IPS-NIHi7 (cell line): ENCODE results near the gene GSE1.
"Not testable (repeated sequence)": the region's sequence is repeated elsewhere in the genome, so short reads cannot be mapped to it uniquely, and the experiment has no call there.

Source experiments
- DNase-seq: peaks from one replicate; pipeline ENCODE4 v3.0.0; 2012; ENCODE audit warnings: mixed read lengths; ENCODE audit errors: extremely low spot score

GSE1 gene

DNA sequence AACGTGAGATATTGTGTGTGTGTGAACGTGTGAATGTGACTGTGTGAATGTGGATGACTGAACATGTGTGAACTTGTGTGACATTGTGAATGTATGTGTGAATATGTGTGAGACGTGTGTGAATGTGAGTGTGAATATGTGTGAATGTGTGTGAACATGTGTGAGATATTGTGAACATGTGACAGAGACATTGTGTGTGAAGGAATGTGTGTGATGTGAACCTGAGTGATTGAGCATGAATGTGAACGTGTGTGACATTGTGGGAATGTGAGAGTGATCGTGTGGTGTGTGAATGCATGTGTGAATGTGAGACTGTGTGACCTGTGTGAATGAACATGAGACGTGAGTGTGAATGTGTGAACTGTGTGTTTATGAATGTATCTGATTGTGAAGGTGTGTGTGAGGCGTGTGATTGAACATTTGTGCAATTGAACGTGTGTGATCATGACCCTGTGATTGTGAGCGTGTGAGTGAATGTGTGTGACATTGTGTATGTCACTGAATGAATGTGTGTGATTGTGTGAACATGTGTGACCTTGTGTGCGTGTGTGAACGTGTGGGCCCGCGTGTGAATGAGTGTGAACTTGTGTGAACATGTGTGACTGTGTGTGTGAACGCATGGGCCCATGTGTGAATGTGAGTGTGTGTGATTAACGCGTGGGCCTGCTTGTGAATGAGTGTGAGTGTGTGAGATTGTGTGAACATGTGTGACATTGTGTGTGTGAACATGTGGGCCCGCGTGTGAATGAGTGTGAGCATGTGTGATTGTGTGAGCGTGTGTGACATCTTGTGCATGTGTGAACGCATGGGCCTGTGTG is 23.2 kb upstream of the GSE1 start:
- DNase-seq = no peak

DNA sequence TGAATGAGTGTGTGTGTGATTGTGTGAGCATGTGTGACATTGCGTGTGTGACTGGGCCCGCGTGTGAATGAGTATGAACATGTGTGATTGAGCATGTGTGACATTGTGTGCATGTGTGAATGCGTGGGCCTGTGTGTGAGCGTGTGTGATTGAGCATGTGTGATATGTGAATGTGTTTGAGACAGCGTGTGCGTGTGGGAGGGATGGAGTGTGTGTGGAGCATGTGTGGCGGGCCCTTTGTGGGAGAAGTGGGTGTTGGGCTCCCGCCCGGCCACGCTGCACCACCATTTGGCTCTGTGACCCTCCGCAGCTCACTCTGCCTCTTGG is 22.7 kb upstream of the GSE1 start:
- no peak for DNase-seq

DNA sequence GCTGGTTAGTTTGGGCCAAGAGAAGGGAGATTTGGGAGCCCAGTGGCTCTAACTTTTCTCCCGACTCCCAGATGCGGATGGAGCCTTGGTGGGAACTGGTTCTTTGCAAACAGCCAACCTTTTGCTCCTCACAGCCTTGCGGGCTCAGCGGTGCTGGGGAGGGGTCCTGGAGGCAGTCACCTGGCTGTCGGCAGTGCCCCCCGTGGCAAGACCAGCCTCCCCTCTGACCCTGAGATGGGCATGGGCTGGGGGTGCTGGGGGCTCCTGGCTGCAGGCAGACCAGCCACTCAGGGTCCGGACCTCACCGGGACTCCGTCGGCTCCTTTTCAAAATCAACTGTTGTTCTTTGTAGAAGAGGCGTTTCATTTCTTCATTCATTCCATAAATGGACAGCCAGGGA is 21.7 kb upstream of the GSE1 start:
- DNase-seq = no peak

DNA sequence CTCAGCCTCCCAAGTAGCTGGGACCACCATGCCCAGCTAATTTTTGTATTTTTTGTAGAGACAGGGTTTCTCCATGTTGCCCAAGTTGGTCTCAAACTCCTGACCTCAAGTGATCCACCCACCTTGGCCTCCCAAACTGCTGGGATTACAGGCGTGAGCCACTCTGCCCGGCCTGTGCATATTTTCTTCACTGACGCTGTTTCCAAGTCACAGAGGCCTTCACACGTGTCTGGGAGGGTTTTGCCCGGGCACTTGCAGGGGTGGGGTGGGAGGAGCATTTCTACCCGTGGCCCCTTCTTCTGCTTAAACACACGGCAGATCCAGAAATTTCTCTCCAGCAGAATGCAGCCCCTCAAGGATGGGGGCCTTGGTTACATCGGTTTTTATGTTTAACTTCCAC is 20.8 kb upstream of the GSE1 start:
- DNase-seq = not testable (repeated sequence)

DNA sequence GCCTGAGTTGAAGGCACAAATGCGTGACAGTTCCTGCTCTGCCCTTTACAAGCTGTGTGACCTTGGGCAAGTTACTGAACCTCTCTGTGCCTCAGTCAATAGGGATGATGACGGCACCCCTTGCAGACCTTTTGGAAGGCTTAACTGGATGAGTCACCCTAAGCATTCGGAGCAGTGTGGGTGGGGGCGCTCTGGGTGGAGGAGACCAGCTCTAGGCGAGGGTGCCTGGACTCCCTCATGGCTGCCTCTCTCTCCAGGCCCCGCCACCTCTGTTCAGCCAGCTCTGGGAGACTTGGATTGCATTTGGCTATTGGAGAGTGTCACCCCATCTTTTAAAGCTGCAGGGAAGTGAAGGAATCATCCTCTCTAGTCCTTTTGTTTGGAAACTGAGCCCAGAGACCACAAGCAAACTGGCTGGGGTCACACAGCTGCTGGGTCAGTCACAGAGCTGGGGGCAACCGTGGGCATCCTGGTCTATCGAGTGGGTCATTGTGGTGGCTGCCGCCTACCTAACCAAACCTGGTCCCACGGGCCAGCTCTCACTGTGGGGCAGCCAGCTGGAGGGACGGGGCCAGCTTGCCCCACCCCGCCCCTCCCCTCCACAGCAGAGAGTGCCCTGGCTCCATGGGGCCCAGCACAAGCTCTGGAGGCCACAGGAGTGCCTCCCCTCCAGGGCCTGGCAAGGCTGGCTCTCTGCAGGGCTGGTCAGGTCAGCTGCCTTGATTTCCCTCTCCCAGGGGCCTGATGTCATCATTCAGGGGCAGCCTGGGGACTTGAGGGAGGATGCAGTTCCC is 20.2 kb upstream of the GSE1 start:
- no peak for DNase-seq

DNA sequence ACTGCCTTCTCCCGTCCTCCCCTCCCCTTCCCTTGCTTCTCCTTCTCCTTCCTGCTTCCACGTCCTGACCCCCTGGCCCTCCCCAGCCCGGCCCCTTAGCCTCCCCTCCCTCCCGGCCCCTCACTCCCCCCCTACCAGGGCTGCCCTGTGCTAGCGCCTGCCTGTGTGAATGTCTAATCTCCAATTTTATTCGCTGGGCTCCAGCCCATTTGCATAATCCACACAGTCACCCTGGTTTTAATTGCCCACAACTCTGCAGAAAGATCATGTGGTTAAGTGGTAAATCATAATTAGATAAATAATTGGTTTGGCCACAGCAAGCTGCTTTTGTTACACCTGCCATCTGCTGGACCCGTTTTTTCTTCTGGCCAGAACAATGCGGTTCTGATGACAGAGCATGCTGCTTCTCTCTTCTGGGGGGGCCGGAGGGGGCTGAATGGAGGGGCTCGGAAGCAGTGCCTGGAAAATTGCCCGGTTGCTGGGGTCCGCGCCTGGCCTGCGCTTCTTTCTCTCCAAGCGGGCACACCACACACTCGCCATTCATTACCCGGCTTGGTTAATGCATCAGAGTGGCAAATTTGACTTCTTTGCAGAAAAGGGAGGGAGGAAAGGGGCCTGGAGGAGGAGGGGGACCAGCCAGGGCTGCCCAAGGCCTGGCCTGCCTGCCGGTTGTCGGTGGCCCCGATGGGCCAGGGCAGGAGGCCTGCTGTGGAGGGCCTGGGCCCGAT is 19.5 kb upstream of the GSE1 start:
- DNase-seq = no peak

DNA sequence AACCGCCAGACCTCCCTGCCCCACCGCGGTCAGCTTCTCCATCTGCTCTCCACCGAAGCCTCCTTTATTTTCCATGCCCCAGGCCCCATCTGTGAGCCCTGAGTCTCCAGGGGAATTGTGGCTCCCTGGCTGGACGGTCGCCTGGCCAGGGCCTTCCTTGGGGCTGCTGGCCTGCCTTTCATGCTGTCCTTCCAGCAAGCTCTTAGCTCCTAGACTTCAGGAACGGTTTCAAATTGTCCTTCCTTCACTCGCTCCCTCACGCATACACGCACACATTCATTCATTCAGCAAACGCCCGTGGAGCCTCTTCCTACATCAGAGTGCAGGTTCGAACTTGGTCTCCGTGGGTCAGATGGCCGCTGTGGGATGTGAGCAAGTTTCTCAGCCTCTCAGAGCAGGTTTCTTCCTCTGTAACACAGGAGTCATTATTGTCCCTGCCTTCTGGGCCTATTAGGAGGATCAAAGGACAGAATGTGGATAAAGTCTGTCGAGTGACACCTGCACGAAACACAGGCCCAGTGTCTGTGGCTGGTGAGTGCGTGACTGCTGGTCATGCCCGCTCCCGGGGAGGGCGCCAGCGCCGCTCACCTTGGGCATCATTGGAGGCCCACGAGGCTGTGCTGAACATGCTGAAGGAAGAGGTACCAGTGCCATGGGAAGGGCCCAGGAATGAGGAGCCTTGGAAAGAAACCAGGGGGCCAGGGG is 18.7 kb upstream of the GSE1 start:
- DNase-seq = no peak

DNA sequence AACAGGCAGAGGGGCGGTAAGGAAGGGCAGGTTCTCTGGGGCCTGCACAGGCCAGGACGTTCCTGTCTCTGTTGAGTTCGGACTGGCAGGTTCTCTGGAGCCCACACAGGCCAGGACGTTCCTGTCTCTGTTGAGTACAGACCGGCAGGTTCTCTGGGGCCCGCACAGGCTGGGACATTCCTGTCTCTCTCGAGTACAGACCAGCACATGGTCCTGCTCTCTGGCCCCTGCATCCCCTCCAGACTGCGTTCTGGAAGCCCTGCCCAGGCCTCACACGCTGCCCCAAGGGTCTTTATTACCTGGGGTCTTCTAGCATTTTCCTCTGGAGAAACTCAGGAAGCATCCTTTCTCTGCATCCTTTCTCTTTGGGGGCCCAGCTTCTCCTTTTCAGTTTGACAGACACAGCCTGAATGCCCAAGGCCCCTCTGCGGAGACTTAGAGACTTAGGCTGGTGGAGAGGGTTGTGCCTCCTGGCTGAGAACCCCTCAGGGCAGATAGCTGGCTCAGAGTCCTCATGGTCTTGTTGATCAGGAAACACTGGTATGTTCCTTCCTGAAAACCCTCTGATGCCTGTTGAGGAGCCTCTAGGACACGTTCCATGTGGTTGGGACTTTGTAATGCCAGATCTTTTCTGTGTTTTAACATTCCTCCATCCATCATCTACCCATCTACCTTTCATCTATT is 18.0 kb upstream of the GSE1 start:
- no peak for DNase-seq

DNA sequence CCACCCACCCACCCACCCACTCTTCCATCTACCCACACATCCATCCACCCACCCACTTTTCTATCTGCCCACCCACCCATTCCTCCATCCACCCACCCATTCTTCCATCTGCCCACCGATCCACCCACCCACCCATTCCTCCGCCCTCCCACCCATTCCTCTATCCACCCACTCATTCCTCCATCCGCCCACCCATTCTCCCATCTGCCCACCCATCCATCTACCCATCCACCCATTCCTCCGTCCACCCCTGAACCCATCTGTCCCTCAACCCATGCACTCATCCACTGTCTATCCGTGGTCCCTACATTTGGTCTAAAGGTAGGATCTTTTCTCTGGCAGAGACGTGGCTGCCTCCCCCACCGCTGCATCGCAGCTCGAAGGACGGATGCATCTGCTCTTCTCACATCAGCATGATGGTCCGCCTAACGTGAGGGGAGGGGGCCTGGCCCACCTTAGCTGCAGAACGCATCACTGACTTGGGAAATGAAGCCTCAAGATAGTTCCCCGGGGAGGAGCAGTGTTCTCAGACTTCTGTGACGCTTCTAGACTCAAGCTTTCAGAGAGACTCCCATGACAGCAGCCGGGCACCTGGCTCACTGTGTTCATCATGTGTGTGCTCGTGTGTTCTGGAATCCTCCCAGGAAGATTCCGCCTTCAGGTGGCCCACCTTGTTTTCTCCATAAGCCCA is 17.2 kb upstream of the GSE1 start:
- no peak for DNase-seq

DNA sequence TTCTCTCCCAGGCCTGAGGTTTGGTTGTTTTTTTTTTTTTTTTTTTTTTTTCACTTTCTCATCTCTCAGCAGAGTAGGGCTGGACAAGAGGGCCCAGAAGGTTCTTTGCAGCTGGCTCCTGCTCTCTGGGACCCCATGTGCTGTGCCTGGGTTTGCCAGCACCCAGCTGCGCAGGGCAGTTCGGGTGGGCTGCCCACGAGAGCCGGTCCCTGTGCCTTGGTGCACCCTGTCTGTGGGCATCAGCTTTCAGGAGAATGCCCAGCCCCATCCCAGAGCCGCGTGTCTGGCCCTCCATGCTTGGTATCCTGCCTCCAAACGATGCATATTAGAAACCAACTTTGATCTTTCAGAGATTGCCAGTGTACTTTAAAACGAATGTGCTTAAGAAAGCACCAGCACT is 15.0 kb upstream of the GSE1 start:
- no peak for DNase-seq

DNA sequence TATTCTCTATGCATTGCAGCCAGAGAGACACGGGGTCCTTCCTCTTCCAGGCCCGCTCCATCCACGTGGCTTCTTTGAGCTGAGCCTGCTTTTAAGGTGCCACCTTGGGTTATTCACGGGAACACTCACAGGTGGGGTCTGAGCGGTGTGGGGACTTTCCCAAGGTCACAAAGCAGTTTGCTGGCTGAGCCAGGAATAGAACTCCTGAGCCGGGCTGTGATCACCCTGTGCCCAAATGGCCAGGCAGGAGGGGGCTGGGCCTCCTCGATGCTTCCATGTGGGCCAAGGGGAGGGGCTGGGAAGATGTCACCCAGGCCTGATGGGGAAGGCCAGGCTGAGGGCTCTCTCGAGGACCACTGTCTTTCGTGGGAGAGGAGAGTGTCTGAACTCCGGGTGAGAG is 13.0 kb upstream of the GSE1 start:
- no peak for DNase-seq

DNA sequence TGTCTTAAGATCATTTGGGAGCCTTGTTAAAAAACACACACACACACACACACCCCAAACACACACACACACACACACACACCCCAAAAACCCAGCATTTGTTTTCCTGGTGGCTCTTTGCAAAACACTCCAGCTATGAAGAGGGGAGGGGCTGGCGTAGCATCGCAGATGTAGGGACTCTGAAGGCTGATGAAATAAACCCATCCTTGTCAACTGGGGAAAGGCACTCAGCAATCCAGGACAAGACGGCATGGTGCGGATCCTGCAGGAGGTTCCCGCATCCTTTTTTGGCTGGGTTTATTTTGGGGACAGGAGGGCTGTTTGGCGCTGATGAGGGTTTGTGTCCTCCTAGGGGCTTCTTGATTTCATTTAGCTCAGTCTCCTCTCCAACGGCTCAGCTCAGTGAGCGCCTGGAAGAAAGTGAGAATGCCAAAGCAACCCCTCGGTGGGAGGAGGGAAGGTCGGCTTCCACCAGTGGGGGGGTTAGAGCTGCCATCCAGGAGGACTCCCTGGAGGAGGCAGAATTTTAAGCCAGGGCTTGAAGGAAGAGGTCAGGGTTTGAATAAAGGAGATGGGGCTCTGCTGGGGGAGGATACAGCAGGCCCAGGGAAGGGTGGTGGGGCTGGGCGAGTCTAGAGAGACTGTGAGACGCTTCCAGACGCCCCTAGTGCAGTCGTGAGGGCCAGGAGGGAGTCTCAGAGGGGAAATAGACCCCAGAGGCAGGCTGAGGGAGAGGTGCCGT is 12.4 kb upstream of the GSE1 start:
- no peak for DNase-seq

DNA sequence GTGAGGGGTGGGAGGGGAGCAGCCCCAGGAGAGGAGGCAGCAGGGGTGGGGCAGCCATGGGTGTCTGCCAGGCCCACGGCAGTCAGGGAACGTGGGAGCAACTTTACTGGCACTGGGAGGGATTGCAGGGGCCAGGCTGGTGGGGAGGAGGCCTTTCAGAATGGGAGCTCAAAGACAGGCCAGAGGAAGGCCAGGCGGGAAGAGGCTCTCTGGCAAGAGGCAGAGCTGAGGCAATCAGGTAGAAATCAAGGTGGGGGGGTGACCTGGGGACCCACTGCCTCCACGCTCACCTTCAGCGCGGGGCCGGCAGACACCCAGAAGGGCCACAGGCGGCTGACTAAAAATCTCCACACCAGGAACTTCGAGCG is 11.9 kb upstream of the GSE1 start:
- no peak for DNase-seq

DNA sequence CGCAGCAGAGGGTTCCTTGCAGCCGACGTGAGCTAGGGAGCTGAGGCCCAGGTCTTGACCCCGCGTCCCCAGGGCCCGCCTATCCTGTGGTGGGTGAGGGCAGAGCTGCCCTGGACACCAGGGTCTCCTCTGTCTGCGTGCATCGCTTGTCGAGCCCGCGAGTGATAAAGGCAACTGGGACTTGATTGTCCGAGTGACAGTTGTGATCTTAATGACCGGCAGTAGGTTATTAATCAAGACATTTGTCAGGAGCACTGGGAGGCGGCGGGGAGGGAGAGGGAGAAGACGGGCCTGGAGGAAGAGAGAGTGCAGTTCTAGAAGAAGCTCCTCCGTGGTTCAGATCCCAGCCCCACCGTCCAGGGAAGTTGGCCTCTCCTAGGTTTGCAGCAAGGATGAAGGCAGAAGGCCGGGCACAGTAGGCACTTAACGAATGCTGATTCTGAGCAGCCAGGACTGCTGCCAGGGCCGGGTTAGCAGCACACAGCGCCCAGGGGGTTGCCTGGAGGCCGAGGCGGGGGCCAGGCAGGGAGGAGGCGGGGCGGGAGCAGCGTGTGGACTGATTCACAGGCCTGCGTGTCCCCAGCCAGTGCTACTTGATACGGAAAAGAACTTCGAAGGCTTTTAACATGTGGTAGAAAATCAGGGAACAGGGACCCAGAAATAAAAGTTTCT is 11.3 kb upstream of the GSE1 start:
- no peak for DNase-seq

DNA sequence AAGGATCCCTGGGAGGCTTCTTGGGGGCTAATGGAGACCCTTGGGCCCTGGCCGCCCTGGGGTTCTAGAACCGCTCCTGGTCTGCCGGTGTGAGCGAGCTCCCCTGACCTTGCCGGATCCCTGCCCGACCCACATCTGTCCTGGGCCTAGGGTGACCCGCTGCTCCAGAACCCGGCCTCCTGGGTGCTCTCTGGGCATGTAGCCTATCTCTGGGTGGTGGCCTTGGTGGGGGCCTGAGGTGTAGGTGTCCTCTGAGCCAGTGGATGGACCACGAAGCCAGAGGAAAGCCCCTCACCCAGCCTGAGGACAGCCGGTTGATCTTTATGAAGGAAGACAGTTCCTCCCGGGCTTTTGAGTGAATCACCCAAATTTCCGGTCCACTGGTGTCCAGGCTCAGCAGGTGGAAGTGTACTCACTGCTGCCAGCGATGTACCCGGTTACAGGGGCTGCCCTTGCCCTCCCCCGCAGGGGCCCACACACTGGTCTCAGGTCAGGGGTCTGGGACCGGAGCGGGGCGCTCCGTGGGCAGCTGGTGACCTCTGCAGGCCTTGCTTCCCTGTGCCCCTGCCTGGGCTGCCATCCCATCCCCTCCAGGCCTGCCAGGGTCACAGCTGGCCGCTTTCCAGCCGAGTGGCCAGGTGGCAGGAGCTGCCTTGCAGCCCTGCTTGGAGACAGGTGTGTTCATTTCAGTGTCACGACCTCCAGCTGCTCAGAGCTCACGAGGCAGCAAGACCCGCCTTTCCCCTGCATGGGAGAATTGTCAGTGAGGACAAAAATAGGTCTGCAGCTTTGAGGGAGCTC is 10.5 kb upstream of the GSE1 start:
- DNase-seq = no peak

DNA sequence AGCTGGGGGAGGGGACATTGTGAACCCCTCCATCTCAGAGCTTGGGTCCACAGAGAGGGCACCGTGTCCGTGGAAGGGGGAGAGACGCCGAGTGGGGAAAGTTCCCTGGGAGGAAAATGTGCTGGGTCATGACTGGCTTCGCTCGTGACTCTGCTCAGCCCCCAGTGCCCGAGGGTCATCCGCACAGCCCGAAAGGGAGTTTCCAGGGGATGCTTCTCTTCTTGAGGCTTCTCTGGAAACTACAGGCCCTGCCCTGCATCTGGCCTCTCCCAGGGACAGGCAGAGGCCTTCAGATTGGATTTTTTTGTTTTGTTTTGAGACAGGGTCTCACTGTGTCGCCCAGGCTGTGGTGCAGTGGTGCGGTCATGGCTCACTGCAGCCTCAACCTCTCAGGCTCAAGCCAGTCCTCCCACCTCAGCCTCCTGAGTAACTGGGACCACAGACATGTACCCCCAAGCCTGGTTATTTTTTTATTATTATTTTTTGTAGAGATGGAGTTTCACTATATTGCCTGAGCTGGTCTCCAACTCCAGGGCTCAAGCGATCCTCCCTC is 9.8 kb upstream of the GSE1 start:
- DNase-seq = no peak

DNA sequence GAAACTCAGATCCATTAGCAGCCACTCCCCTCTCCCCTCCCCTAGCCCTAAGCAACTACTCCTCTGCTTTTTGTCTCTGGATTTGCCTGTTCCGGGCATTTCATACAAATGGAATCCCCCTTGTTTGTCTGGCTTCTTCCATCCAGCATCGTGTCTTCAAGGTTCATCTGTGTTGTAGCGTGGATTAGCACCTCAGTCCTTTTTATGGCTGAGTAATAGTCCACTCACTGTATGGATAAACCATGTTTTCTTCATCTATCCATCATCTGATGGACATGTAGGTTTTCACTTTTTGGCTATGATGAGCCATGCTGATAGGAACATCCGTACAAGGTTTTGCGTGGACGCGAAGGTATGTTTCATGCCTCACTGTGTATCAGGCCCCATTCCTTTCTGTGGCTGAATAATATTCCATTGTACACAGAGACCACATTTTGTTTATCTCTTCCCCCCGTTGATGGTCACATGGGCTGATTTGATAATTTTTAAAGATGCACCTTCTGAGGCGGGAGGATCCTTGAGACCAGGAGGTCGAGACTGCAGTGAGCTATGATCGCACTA is 8.9 kb upstream of the GSE1 start:
- DNase-seq = no peak
